ENCODE measurements around the gene AGTRAP.

- TF ChIP-seq CTCF (conservative IDR thresholded peaks at IDR 0.05; ENCODE audit: low read depth, low read length) (peak; percentile 51), EZH2 (IDR thresholded peaks at IDR 0.05; ENCODE audit: borderline replicate concordance, low read depth, low read length, poor library complexity, severe bottlenecking) (no peak)
These were observed 13.3 kb downstream of the AGTRAP start for GRCh38 chr1:11749203-11749689.
